HepG2 (cell line): ENCODE data around the gene NT5M. TPM values are rescaled to one million over a fixed set of nuclear protein-coding genes. Genes with fewer than 3 reads are reported as not detected.

ENCODE experiments used
- ATAC-seq: fragments of 200-7000 bp; cut with Tn5 transposase; 3 replicates; pipeline ENCODE4 v1.9.1; 2020; ENCODE audit warnings: mild to moderate bottlenecking, moderate library complexity
- BruUV-seq: library from RNA; stranded (reverse); fragments of 400-500 nt; replicated peaks from 2 replicates; lab custom pipeline; 2021; lab: Mats Ljungman, UMichigan
- CTCF ChIA-PET: fragments of 300-600 bp; formaldehyde crosslinking; extraction: SDS; loops from one replicate; lab custom pipeline; 2021; ENCODE audit warnings: low total read pairs, inconsistent platforms, low intra/inter-chr PET ratio; lab: Yijun Ruan, JAX
- POLR2A ChIA-PET: fragments of 350-600 bp; sonication (Branson Sonifier 250); formaldehyde crosslinking; loops from one replicate; lab custom pipeline; 2020; ENCODE audit warnings: antibody characterized with exemption, inconsistent platforms; lab: Yijun Ruan, JAX
- DNase-seq: peaks from one replicate; pipeline ENCODE4 v3.0.0-alpha.2; 2015; ENCODE audit warnings: low spot score
- FAIRE-seq: peaks from 3 replicates; lab custom pipeline; 2011; peaks lifted over from hg19 to GRCh38; lab: Jason Lieb, UNC
- H2AFZ ChIP-seq: one replicate; pipeline ENCODE4 v1.6.1; 2011; ENCODE audit warnings: low read length, inconsistent platforms
- H3K27ac ChIP-seq: fragments of 300-600 bp; 3 replicates; pipeline ENCODE4 v1.8.0; 2011; ENCODE audit warnings: mixed run types, mild to moderate bottlenecking, mixed read lengths, low read length, inconsistent platforms; ENCODE audit not compliant: insufficient read depth; ENCODE audit errors: extremely low read length
- H3K27me3 ChIP-seq, 2 experiments: fragments of 200-600 bp in 1 of 2; 2 replicates in 1 of 2; 3 replicates in 1 of 2; pipeline versions ENCODE4 v1.6.0 to v1.8.0; 2011; ENCODE audit warnings: low read length in 2 of 2, mild to moderate bottlenecking in 2 of 2, moderate library complexity in 2 of 2, inconsistent platforms in 1 of 2; ENCODE audit not compliant: insufficient read depth in 2 of 2, control insufficient read depth in 1 of 2
- H3K36me3 ChIP-seq, 2 experiments: fragments of 200-600 bp in 1 of 2; replicated peaks in 1 of 2; 2 replicates in 1 of 2; 3 replicates in 1 of 2; pipeline versions ENCODE4 v1.5.1 to v1.8.0; 2011; ENCODE audit warnings: low read length in 2 of 2, inconsistent platforms in 1 of 2; ENCODE audit not compliant: insufficient read depth in 2 of 2, control insufficient read depth in 1 of 2
- H3K4me1 ChIP-seq: 2 replicates; pipeline ENCODE4 v1.5.1; 2012; ENCODE audit warnings: low read length, inconsistent platforms; ENCODE audit not compliant: insufficient read depth
- H3K4me2 ChIP-seq: 2 replicates; pipeline ENCODE4 v1.6.0; 2011; ENCODE audit warnings: low read depth, low read length, inconsistent platforms
- H3K4me3 ChIP-seq, 3 experiments: fragments of 200-600 bp in 1 of 3; sonication (generic), shearing (Covaris generic) in 1 of 3; replicated peaks in 1 of 3; 2 replicates each; pipeline ENCODE4 v1.5.1; 2011 to 2016; ENCODE audit warnings: low read length in 3 of 3, inconsistent platforms in 2 of 3, low read depth in 2 of 3, mild to moderate bottlenecking in 2 of 3, control low read depth in 1 of 3, mixed read lengths in 1 of 3; ENCODE audit not compliant: insufficient read depth in 1 of 3
- H3K79me2 ChIP-seq: one replicate; pipeline ENCODE4 v1.6.1; 2011; ENCODE audit warnings: low read length, inconsistent platforms; ENCODE audit not compliant: insufficient read depth
- H3K9ac ChIP-seq: 2 replicates; pipeline ENCODE4 v1.6.0; 2011; ENCODE audit warnings: mild to moderate bottlenecking, low read depth, low read length, inconsistent platforms; ENCODE audit not compliant: insufficient read depth
- H3K9me3 ChIP-seq: 2 replicates; pipeline ENCODE4 v1.5.1; 2012; ENCODE audit warnings: mild to moderate bottlenecking, low read length
- H4K20me1 ChIP-seq: 2 replicates; pipeline ENCODE4 v1.6.0; 2011; ENCODE audit warnings: inconsistent platforms, mild to moderate bottlenecking, low read length, moderate library complexity; ENCODE audit not compliant: insufficient read depth
- CREB1 ChIP-seq, 2 experiments: fragments of 450-650 bp in 1 of 2; IDR thresholded peaks; 2 replicates each; pipeline ENCODE4 v1.6.1; 2016 to 2017; ENCODE audit warnings: control low read depth in 1 of 2, mild to moderate bottlenecking in 1 of 2, missing compliant biosample characterization in 1 of 2, missing genetic modification characterization in 1 of 2
- FOSL2 ChIP-seq: sonication (generic); formaldehyde crosslinking; IDR thresholded peaks from 2 replicates; pipeline ENCODE4 v1.4.0; 2020; ENCODE audit warnings: missing genetic modification reagents
- FOXK1 ChIP-seq: sonication (generic); formaldehyde crosslinking; IDR thresholded peaks from 2 replicates; pipeline ENCODE4 v1.4.0; 2020; ENCODE audit warnings: low read depth, missing genetic modification reagents, borderline replicate concordance
- HMG20A ChIP-seq: IDR thresholded peaks from 2 replicates; pipeline ENCODE4 v1.6.1; 2016; ENCODE audit warnings: borderline replicate concordance
- MBNL3 ChIP-seq: fragments of 250-450 bp; sonication (Bioruptor Pico); conservative IDR thresholded peaks from 2 replicates; pipeline ENCODE4 v1.8.0; 2022; ENCODE audit warnings: mild to moderate bottlenecking, inconsistent platforms
- MED1 ChIP-seq: sonication (generic); formaldehyde crosslinking; IDR thresholded peaks from 2 replicates; pipeline ENCODE4 v1.4.0; 2020; ENCODE audit warnings: missing genetic modification reagents
- PHF8 ChIP-seq: sonication (generic); formaldehyde crosslinking; IDR thresholded peaks from 2 replicates; pipeline ENCODE4 v1.5.0; 2020; ENCODE audit warnings: missing genetic modification reagents
- RXRB ChIP-seq: IDR thresholded peaks from 2 replicates; pipeline ENCODE4 v1.6.1; 2016; ENCODE audit warnings: borderline replicate concordance, missing genetic modification reagents, missing compliant biosample characterization
- SOX5 ChIP-seq: IDR thresholded peaks from 2 replicates; pipeline ENCODE4 v1.6.1; 2016; ENCODE audit warnings: borderline replicate concordance
- TFAP4 ChIP-seq: sonication (generic); IDR thresholded peaks from 2 replicates; pipeline ENCODE4 v1.6.1; 2016; ENCODE audit warnings: low read depth, borderline replicate concordance
- TGIF2 ChIP-seq: IDR thresholded peaks from 2 replicates; pipeline ENCODE4 v1.6.1; 2016; ENCODE audit warnings: control low read depth, missing compliant biosample characterization
- UBTF ChIP-seq: sonication (generic); formaldehyde crosslinking; IDR thresholded peaks from 2 replicates; pipeline ENCODE4 v1.4.0; 2020; ENCODE audit warnings: mild to moderate bottlenecking, missing genetic modification reagents
- ZBTB42 ChIP-seq: sonication (generic); formaldehyde crosslinking; IDR thresholded peaks from 2 replicates; pipeline ENCODE4 v1.5.0; 2020; ENCODE audit warnings: mild to moderate bottlenecking, missing genetic modification reagents
- ZNF564 ChIP-seq: sonication (generic); formaldehyde crosslinking; IDR thresholded peaks from 2 replicates; pipeline ENCODE4 v1.8.1; 2023; ENCODE audit warnings: mild to moderate bottlenecking, missing genetic modification reagents
- ZNF770 ChIP-seq: sonication (generic); formaldehyde crosslinking; IDR thresholded peaks from 2 replicates; pipeline ENCODE4 v1.5.0; 2020; ENCODE audit warnings: mild to moderate bottlenecking, missing genetic modification reagents
- ZNF883 ChIP-seq: sonication (generic); formaldehyde crosslinking; IDR thresholded peaks from 2 replicates; pipeline ENCODE4 v1.5.1; 2020; ENCODE audit warnings: mild to moderate bottlenecking, missing genetic modification reagents; ENCODE audit errors: not compliant biosample characterization
- WGBS: methylation state at CpG from one replicate; pipeline ENCODE4 v1.1.6; 2017; ENCODE audit warnings: low lambda C conversion rate; 5-methylcytosine and 5-hydroxymethylcytosine counted together
- in situ Hi-C: cut with HindIII; loops from 2 replicates; pipeline ENCODE4 v1.10.0; 2017; ENCODE audit warnings: low pct_unique_long_range_greater_than_20kb; ENCODE audit not compliant: extremely low pct_ligation_motif_present
- intact Hi-C: fragments of 100-400 bp; cut with micrococcal nuclease; formaldehyde crosslinking; loops from one replicate; pipeline ENCODE4 v1.10.0; 2022; ENCODE audit not compliant: unreplicated experiment
- polyA plus RNA-seq, 8 experiments: library from polyadenylated mRNA; depleted of rRNA in 3 of 8; stranded (reverse) in 7 of 8; unstranded in 1 of 8; fragments of >200 nt; fragmentation: Illumina TruSeq in 4 of 8; extraction: Trizol in 4 of 8; gene quantifications; 2 replicates each; pipeline versions ENCODE4 v1.2.1 to v1.2.3, GENCODE V29; 2011 to 2016; ENCODE audit warnings: low read depth in 4 of 8, missing spikeins in 1 of 8, mixed read lengths in 1 of 8; ENCODE audit not compliant: insufficient read depth in 1 of 8
- total RNA-seq, 5 experiments: library from RNA; depleted of rRNA; stranded (reverse); fragments of >200 nt; fragmentation: Illumina TruSeq; extraction: Trizol; gene quantifications; 2 replicates each; pipeline ENCODE4 v1.2.3, GENCODE V29; 2016; ENCODE audit warnings: low read depth in 1 of 5

NT5M gene
- total and polyA plus RNA-seq, 2 of the 13 experiments (the other 11 are each of a cell fraction or from before 2014, with no cell fraction given) = 0.55 to 0.78 TPM

GRCh38 chr17:17376362-17376761 is 73.2 kb downstream of the NT5M start (continued):
- TF ChIP-seq RXRB (CRISPR knock-in tag) (0 out of 2 replicates have a peak, but pooled peaks have one; percentile 34), MED1 (CRISPR knock-in tag) (0 out of 2 replicates have a peak, but pooled peaks have one; percentile 18), TFAP4 (peak; percentile 23; the same call in 1 of the 2 replicates), FOXK1 (CRISPR knock-in tag) (0 out of 2 replicates have a peak, but pooled peaks have one; percentile 46), FOSL2 (CRISPR knock-in tag) (peak; percentile 74), ZBTB42 (CRISPR knock-in tag) (no peak), PHF8 (CRISPR knock-in tag) (no peak), SOX5 (CRISPR knock-in tag) (peak; percentile 84)

GRCh38 chr17:17377071-17377967 is 74.1 kb downstream of the NT5M start:
- Histone ChIP-seq H3K4me2 (no peak overlapping the region), H2AFZ (no peak overlapping the region), H3K27me3 (peaks cover 0 to 9% of the 10 kb centered on the region in 2 experiments; a peak in 1 of 5 replicates), H3K9ac (no peak overlapping the region), H3K9me3 (no peaks in the 10 kb centered on the region), H3K4me3 (no peak overlapping the region), H4K20me1 (no peaks in the 10 kb centered on the region), H3K79me2 (no peaks in the 10 kb centered on the region), H3K36me3 (no peaks in the 10 kb centered on the region), H3K4me1 (peaks cover 70% of the 10 kb centered on the region), H3K27ac (no peak overlapping the region)
- ATAC-seq (no peak), FAIRE-seq (no peak), DNase-seq (no peak)
- POLR2A ChIA-PET = interaction anchor here (1.2 kb wide), 1 partner anchor 70 kb away, joined by 3 read pairs; no protein-coding TSS in a partner anchor
- CTCF ChIA-PET = no interaction called here
- intact Hi-C loops = no loop called here
- WGBS = 91% methylated on average over 17 of the region's 23 CpGs
- no TSS peak for BruUV-seq
- in situ Hi-C loops = no loop called here
- no peak for TF ChIP-seq MBNL3 (CRISPR knock-in tag)
- TF ChIP-seq HMG20A (CRISPR knock-in tag) = no peak
- TF ChIP-seq ZNF883 (CRISPR knock-in tag) = no peak
- TF ChIP-seq UBTF (CRISPR knock-in tag) = no peak
- no peak for TF ChIP-seq ZNF564 (CRISPR knock-in tag)
- no peak for TF ChIP-seq CREB1 (IDR thresholded peaks at IDR 0.05)
- TF ChIP-seq CREB1 (CRISPR knock-in tag; IDR thresholded peaks at IDR 0.05) = no peak
- no peak for TF ChIP-seq ZNF770
- no peak for TF ChIP-seq TGIF2 (CRISPR knock-in tag)
